Measurements from ENCODE around the gene PRICKLE1. TPM values are rescaled to one million over a fixed set of nuclear protein-coding genes. Genes with fewer than 3 reads are reported as not detected.

Gene PRICKLE1
- total and polyA plus RNA-seq, 10 of the 15 experiments (the other 5 are each of a cell fraction or from before 2014, with no cell fraction given) = 0.47 to 2.8 (median 0.86) TPM

- TF ChIP-seq, protein P1, sequence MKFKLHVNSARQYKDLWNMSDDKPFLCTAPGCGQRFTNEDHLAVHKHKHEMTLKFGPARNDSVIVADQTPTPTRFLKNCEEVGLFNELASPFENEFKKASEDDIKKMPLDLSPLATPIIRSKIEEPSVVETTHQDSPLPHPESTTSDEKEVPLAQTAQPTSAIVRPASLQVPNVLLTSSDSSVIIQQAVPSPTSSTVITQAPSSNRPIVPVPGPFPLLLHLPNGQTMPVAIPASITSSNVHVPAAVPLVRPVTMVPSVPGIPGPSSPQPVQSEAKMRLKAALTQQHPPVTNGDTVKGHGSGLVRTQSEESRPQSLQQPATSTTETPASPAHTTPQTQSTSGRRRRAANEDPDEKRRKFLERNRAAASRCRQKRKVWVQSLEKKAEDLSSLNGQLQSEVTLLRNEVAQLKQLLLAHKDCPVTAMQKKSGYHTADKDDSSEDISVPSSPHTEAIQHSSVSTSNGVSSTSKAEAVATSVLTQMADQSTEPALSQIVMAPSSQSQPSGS (IDR thresholded peaks at IDR 0.05; ENCODE audit: low read length) = no peak
- TF ChIP-seq POU2F2 (IDR thresholded peaks at IDR 0.05; ENCODE audit: borderline replicate concordance, low read depth, low read length) (no peak), ESRRA (IDR thresholded peaks at IDR 0.05; ENCODE audit: low read length) (no peak)
Measured at GRCh38 chr12:42552822-42553221, 36.7 kb downstream of the PRICKLE1 start (continued).

- in situ Hi-C loops (cut with MboI) = no loop called here
- no peaks in the 10 kb centered on the region for H3K79me2 ChIP-seq (ENCODE audit: control insufficient read depth, insufficient read depth, low read length)
- POLR2A ChIA-PET = no interaction called here
- TF ChIP-seq SREBF2 (IDR thresholded peaks at IDR 0.05; ENCODE audit: low read length) (no peak), CBFB (IDR thresholded peaks at IDR 0.05; ENCODE audit: low read depth) (no peak), ZBTB40 (IDR thresholded peaks at IDR 0.05; ENCODE audit: borderline replicate concordance) (no peak), MYC (IDR thresholded peaks at IDR 0.05; ENCODE audit: insufficient read depth, insufficient read length, insufficient replicate concordance, low read length, severe bottlenecking) (no peak), BMI1 (IDR thresholded peaks at IDR 0.05; ENCODE audit: borderline replicate concordance) (no peak), SMC3 (IDR thresholded peaks at IDR 0.05; ENCODE audit: borderline replicate concordance, low read length) (no peak), MEF2A (IDR thresholded peaks at IDR 0.05; ENCODE audit: insufficient read depth, low read depth, low read length) (no peak), MXI1 (IDR thresholded peaks at IDR 0.05; ENCODE audit: low read depth, low read length) (no peak), RCOR1 (conservative IDR thresholded peaks at IDR 0.05; ENCODE audit: low read depth, low read length) (no peak)
- TF ChIP-seq, protein P2, sequence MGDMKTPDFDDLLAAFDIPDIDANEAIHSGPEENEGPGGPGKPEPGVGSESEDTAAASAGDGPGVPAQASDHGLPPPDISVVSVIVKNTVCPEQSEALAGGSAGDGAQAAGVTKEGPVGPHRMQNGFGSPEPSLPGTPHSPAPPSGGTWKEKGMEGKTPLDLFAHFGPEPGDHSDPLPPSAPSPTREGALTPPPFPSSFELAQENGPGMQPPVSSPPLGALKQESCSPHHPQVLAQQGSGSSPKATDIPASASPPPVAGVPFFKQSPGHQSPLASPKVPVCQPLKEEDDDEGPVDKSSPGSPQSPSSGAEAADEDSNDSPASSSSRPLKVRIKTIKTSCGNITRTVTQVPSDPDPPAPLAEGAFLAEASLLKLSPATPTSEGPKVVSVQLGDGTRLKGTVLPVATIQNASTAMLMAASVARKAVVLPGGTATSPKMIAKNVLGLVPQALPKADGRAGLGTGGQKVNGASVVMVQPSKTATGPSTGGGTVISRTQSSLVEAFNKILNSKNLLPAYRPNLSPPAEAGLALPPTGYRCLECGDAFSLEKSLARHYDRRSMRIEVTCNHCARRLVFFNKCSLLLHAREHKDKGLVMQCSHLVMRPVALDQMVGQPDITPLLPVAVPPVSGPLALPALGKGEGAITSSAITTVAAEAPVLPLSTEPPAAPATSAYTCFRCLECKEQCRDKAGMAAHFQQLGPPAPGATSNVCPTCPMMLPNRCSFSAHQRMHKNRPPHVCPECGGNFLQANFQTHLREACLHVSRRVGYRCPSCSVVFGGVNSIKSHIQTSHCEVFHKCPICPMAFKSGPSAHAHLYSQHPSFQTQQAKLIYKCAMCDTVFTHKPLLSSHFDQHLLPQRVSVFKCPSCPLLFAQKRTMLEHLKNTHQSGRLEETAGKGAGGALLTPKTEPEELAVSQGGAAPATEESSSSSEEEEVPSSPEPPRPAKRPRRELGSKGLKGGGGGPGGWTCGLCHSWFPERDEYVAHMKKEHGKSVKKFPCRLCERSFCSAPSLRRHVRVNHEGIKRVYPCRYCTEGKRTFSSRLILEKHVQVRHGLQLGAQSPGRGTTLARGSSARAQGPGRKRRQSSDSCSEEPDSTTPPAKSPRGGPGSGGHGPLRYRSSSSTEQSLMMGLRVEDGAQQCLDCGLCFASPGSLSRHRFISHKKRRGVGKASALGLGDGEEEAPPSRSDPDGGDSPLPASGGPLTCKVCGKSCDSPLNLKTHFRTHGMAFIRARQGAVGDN (IDR thresholded peaks at IDR 0.05) = no peak
Measured at GRCh38 chr12:42550800-42551199, 38.7 kb downstream of the PRICKLE1 start.

More at GRCh38 chr12:42550800-42551199, 38.7 kb downstream of the PRICKLE1 start:
- Histone ChIP-seq H3K36me3 (ENCODE audit: control insufficient read depth in 2 of 2, insufficient read depth in 2 of 2, low read length in 1 of 2) (no peaks in the 10 kb centered on the region), H3K27ac (ENCODE audit: control insufficient read depth, insufficient read depth) (no peak overlapping the region), H3K9me3 (replicated peaks; ENCODE audit: control insufficient read depth, insufficient read depth, low read length) (no peaks in the 10 kb centered on the region), H3K4me3 (no peak overlapping the region), H3K4me1 (ENCODE audit: control insufficient read depth, insufficient read depth, low read length) (no peaks in the 10 kb centered on the region), H3K27me3 (replicated peaks in 1 of 2; ENCODE audit: control insufficient read depth in 2 of 2, insufficient read depth in 2 of 2, low read length in 1 of 2) (no peaks in the 10 kb centered on the region; a peak in 1 of 4 replicates), H3K9ac (ENCODE audit: control insufficient read depth, insufficient read depth, low read length) (no peak overlapping the region), H2AFZ (ENCODE audit: control insufficient read depth, low read depth, low read length) (no peak overlapping the region), H4K20me1 (ENCODE audit: control insufficient read depth, insufficient read depth) (no peaks in the 10 kb centered on the region), H3K4me2 (ENCODE audit: control insufficient read depth, insufficient read depth) (no peak overlapping the region)
- ATAC-seq (no peak), FAIRE-seq (no peak), DNase-seq (ENCODE audit: low read depth, low spot score) (no peak)
- no TSS peak for BruUV-seq (replicated peaks)
- SMC1A ChIA-PET (ENCODE audit: uncharacterized antibody, unreplicated experiment) = interaction anchor here (0.6 kb wide), 1 partner anchor 73 kb away, joined by 3 read pairs; no protein-coding TSS in a partner anchor
- CTCF ChIA-PET = no interaction called here
- RAD21 ChIA-PET (ENCODE audit: unreplicated experiment) = no interaction called here
- intact Hi-C loops (cut with micrococcal nuclease; ENCODE audit: unreplicated experiment) = no loop called here

Measured in GM12878 (cell line).